Thoracic aorta (tissue), 2 donors: ENCODE data around the gene TFE3. TPM values are rescaled to one million over a fixed set of nuclear protein-coding genes. Genes with fewer than 3 reads are reported as not detected.

Experiments
- ATAC-seq: fragments of 150-250 bp; one replicate; pipeline ENCODE4 v1.8.0; 2017; ENCODE audit warnings: low read depth; ENCODE audit not compliant: insufficient number of reproducible peaks, low FRiP score
- DNase-seq: peaks from one replicate; pipeline ENCODE4 v3.0.0-alpha.2; 2020; ENCODE audit warnings: low spot score
- H3K27ac ChIP-seq, 2 donors: fragments of 200-600 bp; sonication (generic); 1 replicate in 1 of 2; 2 replicates in 1 of 2; pipeline ENCODE4 v1.5.1; 2016; ENCODE audit warnings: mild to moderate bottlenecking in 2 of 2, moderate library complexity in 2 of 2
- H3K27me3 ChIP-seq: fragments of 200-600 bp; sonication (generic); replicated peaks from 2 replicates; pipeline ENCODE4 v1.6.0; 2016; ENCODE audit warnings: mild to moderate bottlenecking; ENCODE audit not compliant: insufficient read depth
- H3K36me3 ChIP-seq: fragments of 200-600 bp; sonication (generic); one replicate; pipeline ENCODE4 v1.5.1; 2016
- H3K4me1 ChIP-seq, 2 donors: fragments of 200-600 bp; sonication (generic); 1 replicate in 1 of 2; 2 replicates in 1 of 2; pipeline versions ENCODE4 v1.5.1 to v1.6.0; 2016; ENCODE audit warnings: low read depth in 2 of 2, mild to moderate bottlenecking in 1 of 2; ENCODE audit not compliant: control insufficient read depth in 1 of 2
- H3K4me3 ChIP-seq: fragments of 200-600 bp; sonication (generic); 2 replicates; pipeline ENCODE4 v1.5.1; 2016; ENCODE audit warnings: mild to moderate bottlenecking
- H3K9me3 ChIP-seq: fragments of 200-600 bp; sonication (generic); 2 replicates; pipeline ENCODE4 v1.5.1; 2016
- CTCF ChIP-seq: fragments of 200-600 bp; sonication (generic); IDR thresholded peaks from one replicate; pipeline ENCODE4 v1.5.1; 2019; ENCODE audit warnings: antibody characterized with exemption
- total RNA-seq, 2 donors: library from RNA; depleted of rRNA; stranded (reverse); fragments of >200 nt; gene quantifications; one replicate each; pipeline versions ENCODE4 v1.1.0 to v1.2.3, GENCODE V29; 2016

TFE3 gene
- total RNA-seq, 2 donors from 2014 or later = 83.8 to 106 TPM

- DNase-seq (no peak), ATAC-seq (no peak)
- H3K27me3 ChIP-seq = no peaks in the 10 kb centered on the region
- H3K27ac ChIP-seq = no peak overlapping the region
- no peaks in the 10 kb centered on the region for H3K36me3 ChIP-seq
- no peak overlapping the region for H3K4me3 ChIP-seq
- H3K4me1 ChIP-seq = no peaks in the 10 kb centered on the region
- TF ChIP-seq CTCF = no peak
- no peaks in the 10 kb centered on the region for H3K9me3 ChIP-seq
Measured at GRCh38 chrX:49019599-49020249, 23.4 kb downstream of the TFE3 start.

GRCh38 chrX:49019050-49019449 lies 24.1 kb downstream of the TFE3 start:
- no peaks in the 10 kb centered on the region for H3K4me1 ChIP-seq
- ATAC-seq (no peak), DNase-seq (no peak)
- H3K9me3 ChIP-seq = no peaks in the 10 kb centered on the region
- H3K27ac ChIP-seq = no peak overlapping the region
- no peak for TF ChIP-seq CTCF
- H3K36me3 ChIP-seq = no peaks in the 10 kb centered on the region
- H3K4me3 ChIP-seq = no peak overlapping the region
- H3K27me3 ChIP-seq = no peaks in the 10 kb centered on the region

GRCh38 chrX:49003696-49004095 lies 39.5 kb downstream of the TFE3 start:
- no peak for TF ChIP-seq CTCF
- DNase-seq (no peak), ATAC-seq (no peak)
- Histone ChIP-seq H3K27me3 (no peaks in the 10 kb centered on the region), H3K4me3 (no peak overlapping the region), H3K9me3 (no peaks in the 10 kb centered on the region), H3K4me1 (peaks cover 0 to 8% of the 10 kb centered on the region in 2 donors), H3K27ac (no peak overlapping the region), H3K36me3 (no peaks in the 10 kb centered on the region)

- Histone ChIP-seq H3K27ac (peak within 1 kb of the TSS; percentile 63 to 71), H3K4me3 (peak within 1 kb of the TSS; percentile 81), H3K27me3 (no peaks in the 10 kb centered on the region), H3K4me1 (peaks cover 0 to 8% of the 10 kb centered on the region in 2 donors), H3K36me3 (no peaks in the 10 kb centered on the region), H3K9me3 (no peaks in the 10 kb centered on the region)
- TF ChIP-seq CTCF = no peak
- peak; percentile 5 for DNase-seq
- ATAC-seq = peak; percentile 89
Measured at GRCh38 chrX:49002091-49002935, 40.8 kb downstream of the TFE3 start, which contains the start of gene GRIPAP1. Gene GRIPAP1 (minus strand): TSS chrX:49002264. CDS start chrX:49002229, 35 bp downstream.

- Histone ChIP-seq H3K36me3 (peaks cover 2% of the 10 kb centered on the region), H3K27ac (peak overlapping the region; percentile 63 to 71), H3K4me1 (peaks cover 0 to 8% of the 10 kb centered on the region in 2 donors), H3K27me3 (no peaks in the 10 kb centered on the region), H3K9me3 (no peaks in the 10 kb centered on the region), H3K4me3 (peak overlapping the region; percentile 81)
- no peak for DNase-seq
- peak; percentile 18 for ATAC-seq
- TF ChIP-seq CTCF = no peak
Measured at GRCh38 chrX:49001521-49002090, 41.6 kb downstream of the TFE3 start.
